ENCODE data around the gene RAB8B. TPM values are rescaled to one million over a fixed set of nuclear protein-coding genes. Genes with fewer than 3 reads are reported as not detected.

Gene RAB8B
- total and polyA plus RNA-seq, 10 of the 15 experiments (the other 5 are each of a cell fraction or from before 2014, with no cell fraction given) = 17.8 to 104 (median 65.1) TPM

- Histone ChIP-seq H3K4me1 (ENCODE audit: control insufficient read depth, insufficient read depth, low read length) (no peaks in the 10 kb centered on the region), H3K36me3 (ENCODE audit: control insufficient read depth in 2 of 2, insufficient read depth in 2 of 2, low read length in 1 of 2) (no peaks in the 10 kb centered on the region; a peak in 1 of 4 replicates), H3K9me3 (replicated peaks; ENCODE audit: control insufficient read depth, insufficient read depth, low read length) (no peaks in the 10 kb centered on the region), H3K79me2 (ENCODE audit: control insufficient read depth, insufficient read depth, low read length) (no peaks in the 10 kb centered on the region), H3K27ac (ENCODE audit: control insufficient read depth, insufficient read depth) (no peak overlapping the region), H3K4me2 (ENCODE audit: control insufficient read depth, insufficient read depth) (no peak overlapping the region), H3K27me3 (replicated peaks in 1 of 2; ENCODE audit: control insufficient read depth in 2 of 2, insufficient read depth in 2 of 2, low read length in 1 of 2) (no peaks in the 10 kb centered on the region), H2AFZ (ENCODE audit: control insufficient read depth, low read depth, low read length) (no peak overlapping the region), H4K20me1 (ENCODE audit: control insufficient read depth, insufficient read depth) (no peaks in the 10 kb centered on the region), H3K9ac (ENCODE audit: control insufficient read depth, insufficient read depth, low read length) (no peak overlapping the region), H3K4me3 (no peak overlapping the region)
- no peak for DNase-seq (ENCODE audit: low read depth, low spot score)
- SMC1A ChIA-PET (ENCODE audit: uncharacterized antibody, unreplicated experiment) = no interaction called here
- in situ Hi-C loops (cut with MboI) = no loop called here
- RAD21 ChIA-PET (ENCODE audit: unreplicated experiment) = no interaction called here
- CTCF ChIA-PET = no interaction called here
- FAIRE-seq = no peak
- intact Hi-C loops (cut with micrococcal nuclease; ENCODE audit: unreplicated experiment) = no loop called here
- 40% methylated on average over 2 of the region's 2 CpGs for WGBS (ENCODE audit: insufficient coverage, insufficient replicate concordance, low lambda C conversion rate, missing lambda C conversion rate)
- BruUV-seq (replicated peaks) = no TSS peak
- no peak for ATAC-seq
- TF ChIP-seq PML (IDR thresholded peaks at IDR 0.05; ENCODE audit: low read length) = no peak
- TF ChIP-seq MTA3 (IDR thresholded peaks at IDR 0.05; ENCODE audit: borderline replicate concordance, low read length) = no peak
- TF ChIP-seq CBFB (IDR thresholded peaks at IDR 0.05; ENCODE audit: low read depth) = no peak
- no peak for TF ChIP-seq FOXK2 (IDR thresholded peaks at IDR 0.05)
- TF ChIP-seq SMAD5 (IDR thresholded peaks at IDR 0.05; ENCODE audit: low read depth) = no peak
- POLR2A ChIA-PET = no interaction called here
Observed at GRCh38 chr15:63140936-63141335, 48.5 kb upstream of the RAB8B start.

- Histone ChIP-seq H3K27ac (ENCODE audit: control insufficient read depth, insufficient read depth) (no peak overlapping the region), H3K4me1 (ENCODE audit: control insufficient read depth, insufficient read depth, low read length) (no peaks in the 10 kb centered on the region), H3K79me2 (ENCODE audit: control insufficient read depth, insufficient read depth, low read length) (no peaks in the 10 kb centered on the region), H3K9me3 (replicated peaks; ENCODE audit: control insufficient read depth, insufficient read depth, low read length) (no peaks in the 10 kb centered on the region), H3K36me3 (ENCODE audit: control insufficient read depth in 2 of 2, insufficient read depth in 2 of 2, low read length in 1 of 2) (peaks cover 0 to 3% of the 10 kb centered on the region in 2 experiments; a peak in 2 of 4 replicates), H3K4me3 (no peak overlapping the region), H2AFZ (ENCODE audit: control insufficient read depth, low read depth, low read length) (no peak overlapping the region), H3K27me3 (replicated peaks in 1 of 2; ENCODE audit: control insufficient read depth in 2 of 2, insufficient read depth in 2 of 2, low read length in 1 of 2) (no peaks in the 10 kb centered on the region), H3K4me2 (ENCODE audit: control insufficient read depth, insufficient read depth) (no peak overlapping the region), H3K9ac (ENCODE audit: control insufficient read depth, insufficient read depth, low read length) (no peak overlapping the region), H4K20me1 (ENCODE audit: control insufficient read depth, insufficient read depth) (no peaks in the 10 kb centered on the region)
- intact Hi-C loops (cut with micrococcal nuclease; ENCODE audit: unreplicated experiment) = no loop called here
- RAD21 ChIA-PET (ENCODE audit: unreplicated experiment) = no interaction called here
- ATAC-seq = no peak
- 69% methylated on average over 2 of the region's 2 CpGs for WGBS (ENCODE audit: insufficient coverage, insufficient replicate concordance, low lambda C conversion rate, missing lambda C conversion rate)
- DNase-seq (ENCODE audit: low read depth, low spot score) = no peak
- CTCF ChIA-PET = no interaction called here
- SMC1A ChIA-PET (ENCODE audit: uncharacterized antibody, unreplicated experiment) = no interaction called here
- no peak for FAIRE-seq
- in situ Hi-C loops (cut with MboI) = no loop called here
- no TSS peak for BruUV-seq (replicated peaks)
- POLR2A ChIA-PET = no interaction called here
- TF ChIP-seq PKNOX1 (IDR thresholded peaks at IDR 0.05) (no peak), MTA3 (IDR thresholded peaks at IDR 0.05; ENCODE audit: borderline replicate concordance, low read length) (no peak), BCLAF1 (IDR thresholded peaks at IDR 0.05) (no peak), HSF1 (IDR thresholded peaks at IDR 0.05; ENCODE audit: low read depth, low read length) (no peak), SMC3 (IDR thresholded peaks at IDR 0.05; ENCODE audit: borderline replicate concordance, low read length) (no peak)
Observed at GRCh38 chr15:63145426-63145825, 44.0 kb upstream of the RAB8B start.

All from GM12878 (cell line).